ENCODE measurements around the gene BRCA2.

The BRCA2 gene

DNA sequence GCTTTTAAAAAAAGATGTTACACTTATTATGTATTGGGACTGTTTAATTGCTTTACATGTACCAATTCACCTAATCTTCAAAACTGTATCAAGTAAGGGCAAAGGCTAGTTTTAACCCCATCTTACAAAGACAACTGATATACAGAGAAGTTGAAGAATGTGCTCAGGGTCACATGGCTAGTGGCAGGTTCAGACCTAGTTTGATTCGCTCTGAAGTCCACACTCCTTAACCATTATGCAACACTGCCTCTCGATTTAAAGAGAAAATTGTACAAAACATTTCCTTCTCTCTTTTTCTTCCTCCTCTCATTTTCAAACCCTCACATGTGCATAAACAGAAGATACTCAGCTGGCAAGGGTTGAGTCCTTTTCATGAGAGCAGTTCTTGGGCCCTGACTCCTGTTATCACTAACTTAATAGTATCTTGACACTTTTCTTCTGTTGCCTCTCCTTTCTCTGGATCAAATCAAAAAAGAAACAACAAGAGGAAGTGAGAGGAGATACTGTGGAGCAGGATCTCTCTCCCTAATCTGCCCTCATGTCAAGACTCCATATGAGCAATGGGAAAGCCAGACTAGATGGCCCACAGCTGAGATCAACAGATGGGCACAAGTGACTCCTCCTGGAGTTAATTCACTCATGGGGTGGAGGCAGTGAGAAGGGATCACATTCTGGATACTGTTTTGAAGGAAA lies 131.6 kb downstream of the BRCA2 start:
- no peak overlapping the region for H3K27ac ChIP-seq
- TF ChIP-seq CTCF (conservative IDR thresholded peaks at IDR 0.05) (no peak), ZFX (IDR thresholded peaks at IDR 0.05) (no peak)

GRCh38 chr13:32447894-32448623 lies 132.8 kb downstream of the BRCA2 start:
- no peak for TF ChIP-seq ZFX (IDR thresholded peaks at IDR 0.05)
- TF ChIP-seq CTCF (conservative IDR thresholded peaks at IDR 0.05), result no peak
- H3K27ac ChIP-seq, result no peak overlapping the region

DNA sequence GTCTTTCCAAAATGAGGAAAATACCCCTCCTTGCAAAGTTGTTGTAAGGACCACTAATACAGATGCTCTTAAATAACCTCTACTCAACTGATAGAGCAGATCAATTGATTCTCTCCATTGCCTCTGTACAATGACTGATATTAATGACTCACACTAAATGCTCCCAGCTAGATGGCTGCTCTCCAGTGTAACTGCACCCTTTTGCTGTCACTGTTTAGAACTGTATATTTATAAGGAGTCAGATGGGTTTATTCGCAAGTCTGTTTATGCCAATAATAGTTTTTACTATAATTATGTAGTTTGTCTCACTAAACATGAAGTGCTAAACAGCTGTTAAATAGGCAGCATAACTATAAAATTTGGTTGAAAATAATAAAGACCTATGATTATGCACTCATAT lies 133.7 kb downstream of the BRCA2 start:
- TF ChIP-seq CTCF (conservative IDR thresholded peaks at IDR 0.05) (no peak), ZFX (IDR thresholded peaks at IDR 0.05) (no peak)

More for the DNA sequence above, 133.7 kb downstream of the BRCA2 start:
- H3K27ac ChIP-seq, result no peak overlapping the region
